ENCODE measurements around the gene TTLL8. TPM values are rescaled to one million over a fixed set of nuclear protein-coding genes. Genes with fewer than 3 reads are reported as not detected.

The TTLL8 gene
- total RNA-seq, 1 experiment from 2014 or later, result not detected

DNA sequence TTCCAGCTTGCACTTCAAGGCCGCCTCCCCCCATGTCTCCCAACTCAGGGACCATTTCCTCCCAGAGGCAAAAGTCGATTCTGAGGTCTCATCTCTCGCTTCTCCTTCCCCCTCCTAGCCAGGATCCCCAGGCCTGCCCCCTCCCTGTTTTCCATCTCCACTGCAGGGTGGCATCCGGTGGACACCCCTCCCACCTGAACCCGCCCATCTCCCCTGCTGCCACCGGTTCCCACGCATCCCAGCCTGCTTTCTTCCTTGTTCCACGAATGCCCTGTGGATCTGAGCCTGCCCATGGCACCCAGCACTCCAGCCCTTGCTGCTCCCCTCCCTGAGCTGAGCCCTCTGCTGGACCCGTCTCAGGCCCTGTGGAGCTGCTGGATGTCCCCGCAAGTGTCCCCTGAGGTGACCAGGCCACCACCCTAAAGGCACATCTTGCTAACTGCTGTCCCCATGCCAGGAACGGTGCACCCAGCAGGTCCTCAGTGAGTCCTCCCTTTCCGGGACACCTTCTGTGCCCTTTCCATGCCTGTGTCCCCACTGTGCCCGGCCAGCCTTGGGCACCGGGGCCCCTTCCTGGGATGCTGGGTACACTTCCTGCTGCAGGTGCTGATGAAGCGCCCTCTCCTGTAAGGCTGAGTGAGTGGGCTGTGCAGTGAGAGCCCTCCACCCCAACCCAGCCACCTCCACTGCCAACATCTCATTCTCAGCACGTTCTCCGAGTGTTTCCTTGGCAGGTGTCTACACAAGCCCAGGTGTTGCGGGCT, 46.5 kb downstream of the TTLL8 start:
- Histone ChIP-seq H3K79me2 (ENCODE audit: low read length) (no peaks in the 10 kb centered on the region), H3K4me1 (ENCODE audit: low read length) (no peaks in the 10 kb centered on the region), H3K4me3 (ENCODE audit: low read length) (no peak overlapping the region), H3K27me3 (ENCODE audit: low read length) (no peaks in the 10 kb centered on the region), H3K36me3 (ENCODE audit: insufficient read depth, low read length) (no peaks in the 10 kb centered on the region), H3K4me2 (ENCODE audit: low read depth, low read length, poor library complexity, severe bottlenecking) (no peak overlapping the region), H3K9me3 (ENCODE audit: low read length) (no peaks in the 10 kb centered on the region), H3K27ac (ENCODE audit: low read length) (no peak overlapping the region), H3K9ac (ENCODE audit: low read length) (no peak overlapping the region), H4K20me1 (ENCODE audit: insufficient read depth, low read depth, low read length) (no peaks in the 10 kb centered on the region), H2AFZ (ENCODE audit: low read length) (no peak overlapping the region), H3K9me2 (replicated peaks; ENCODE audit: insufficient read depth, low read length) (no peaks in the 10 kb centered on the region)
- DNase-seq, result no peak

DNA sequence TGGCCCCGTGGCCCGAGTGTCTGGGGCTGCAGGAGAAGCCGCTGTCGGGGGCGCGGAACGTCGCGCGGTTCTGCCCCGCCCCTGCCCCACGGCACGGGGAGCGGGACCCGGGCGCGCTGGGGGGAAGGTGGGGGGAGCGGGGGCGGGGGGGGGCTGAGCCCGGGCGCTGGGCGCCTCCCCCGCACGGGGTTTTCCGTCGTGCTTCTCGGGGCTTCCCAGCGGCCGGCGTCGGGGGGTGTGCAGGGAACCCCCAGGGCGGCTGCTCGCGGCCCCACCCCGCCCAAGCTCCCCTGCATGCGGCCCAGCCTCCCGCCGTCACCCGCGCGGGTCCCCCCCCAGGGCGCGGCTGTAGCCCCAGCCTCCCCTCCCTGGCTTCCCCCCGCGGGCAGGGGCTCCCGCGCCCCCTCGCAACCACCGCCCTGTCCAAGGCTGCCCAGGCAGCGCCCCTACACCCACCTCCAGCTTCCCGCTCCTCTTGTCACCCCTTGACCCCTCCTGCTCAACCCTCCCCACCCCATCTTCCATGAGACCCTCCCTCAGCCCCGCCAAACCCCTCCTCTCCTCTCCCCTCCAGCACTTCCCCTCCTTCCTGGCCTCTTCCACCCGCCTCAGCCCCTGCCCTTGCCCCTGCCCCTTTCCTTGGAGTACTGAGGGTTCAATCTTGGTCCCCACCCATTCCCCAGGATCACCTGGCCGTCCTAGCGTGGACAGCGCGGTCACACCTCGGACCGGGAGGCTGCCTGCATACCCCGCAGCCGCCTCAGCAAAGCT, 47.2 kb downstream of the TTLL8 start:
- Histone ChIP-seq H3K9ac (ENCODE audit: low read length) (no peak overlapping the region), H3K36me3 (ENCODE audit: insufficient read depth, low read length) (no peaks in the 10 kb centered on the region), H3K4me1 (ENCODE audit: low read length) (no peaks in the 10 kb centered on the region), H3K4me3 (ENCODE audit: low read length) (no peak overlapping the region), H2AFZ (ENCODE audit: low read length) (no peak overlapping the region), H3K4me2 (ENCODE audit: low read depth, low read length, poor library complexity, severe bottlenecking) (no peak overlapping the region), H3K9me3 (ENCODE audit: low read length) (no peaks in the 10 kb centered on the region), H4K20me1 (ENCODE audit: insufficient read depth, low read depth, low read length) (no peaks in the 10 kb centered on the region), H3K79me2 (ENCODE audit: low read length) (no peaks in the 10 kb centered on the region), H3K27ac (ENCODE audit: low read length) (no peak overlapping the region), H3K27me3 (ENCODE audit: low read length) (no peaks in the 10 kb centered on the region), H3K9me2 (replicated peaks; ENCODE audit: insufficient read depth, low read length) (no peaks in the 10 kb centered on the region)
- DNase-seq, result no peak

DNA sequence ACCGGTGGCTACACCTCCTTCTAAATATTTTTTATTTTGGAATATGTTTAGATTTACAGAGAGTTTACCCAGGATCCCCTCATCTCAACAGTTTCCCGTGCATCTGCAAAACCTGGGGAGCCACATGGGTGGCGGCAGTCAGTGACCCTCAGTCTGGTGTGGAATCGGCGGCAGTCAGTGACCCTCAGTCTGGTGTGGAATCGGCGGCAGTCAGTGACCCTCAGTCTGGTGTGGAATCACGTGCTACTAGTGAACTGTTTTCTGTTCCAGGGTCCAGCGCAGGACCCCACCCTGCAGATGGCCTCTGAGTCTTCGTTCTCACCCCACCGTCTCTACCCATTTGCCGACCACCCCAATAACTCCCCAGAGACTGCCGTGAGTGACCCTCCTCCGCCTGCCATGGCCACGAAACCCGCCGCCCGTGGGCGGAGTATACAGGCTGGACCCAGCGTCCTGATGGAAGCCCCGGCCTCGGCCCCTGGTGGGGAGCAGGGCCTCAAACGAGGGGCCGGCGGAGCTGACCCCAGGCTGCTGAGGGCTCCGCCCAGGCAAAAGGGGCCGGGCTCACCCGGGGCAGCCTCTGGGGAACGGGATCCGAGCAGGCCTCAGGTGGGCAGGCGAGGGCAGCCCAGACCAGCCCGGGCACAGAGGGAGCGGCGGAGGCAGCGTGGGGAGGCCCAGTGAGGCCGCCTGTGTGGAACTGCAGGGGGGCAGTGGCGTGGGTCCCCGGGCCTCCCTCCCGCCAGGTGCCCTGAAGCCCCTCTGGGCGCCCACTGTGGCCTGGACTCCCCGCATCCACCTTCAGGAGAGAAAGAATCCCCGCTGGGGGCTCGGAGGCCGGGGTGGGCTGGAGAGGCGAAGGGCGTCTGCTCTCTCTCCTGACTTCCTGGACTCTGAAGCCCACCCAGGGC, 48.1 kb downstream of the TTLL8 start:
- Histone ChIP-seq H3K4me2 (ENCODE audit: low read depth, low read length, poor library complexity, severe bottlenecking) (no peak overlapping the region), H3K9ac (ENCODE audit: low read length) (no peak overlapping the region), H4K20me1 (ENCODE audit: insufficient read depth, low read depth, low read length) (no peaks in the 10 kb centered on the region), H3K4me3 (ENCODE audit: low read length) (no peak overlapping the region), H2AFZ (ENCODE audit: low read length) (no peak overlapping the region), H3K27ac (ENCODE audit: low read length) (no peak overlapping the region), H3K36me3 (ENCODE audit: insufficient read depth, low read length) (no peaks in the 10 kb centered on the region), H3K9me3 (ENCODE audit: low read length) (no peaks in the 10 kb centered on the region), H3K27me3 (ENCODE audit: low read length) (no peaks in the 10 kb centered on the region), H3K79me2 (ENCODE audit: low read length) (no peaks in the 10 kb centered on the region), H3K9me2 (replicated peaks; ENCODE audit: insufficient read depth, low read length) (no peaks in the 10 kb centered on the region), H3K4me1 (ENCODE audit: low read length) (no peaks in the 10 kb centered on the region)
- no peak for DNase-seq

DNA sequence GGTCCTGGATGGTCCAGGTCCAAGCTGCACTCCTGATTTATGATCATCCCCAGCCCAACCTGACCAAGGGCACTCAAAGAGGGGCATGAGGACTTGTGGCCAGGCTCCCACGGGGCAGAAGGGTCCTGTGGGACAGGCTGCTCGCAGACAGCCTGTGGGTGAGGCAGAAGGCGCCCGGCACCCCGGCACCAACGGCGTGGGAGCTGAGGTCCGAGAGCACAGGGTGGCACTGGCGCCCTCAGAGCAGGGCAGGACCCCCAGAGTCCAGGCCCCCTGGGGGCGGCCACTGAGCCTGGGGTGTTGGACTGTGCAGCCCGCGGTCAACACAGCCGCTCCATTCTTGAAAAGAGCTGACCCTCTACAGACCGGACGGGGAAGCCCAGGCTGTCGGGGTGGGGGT, 48.8 kb downstream of the TTLL8 start:
- no peaks in the 10 kb centered on the region for H3K4me1 ChIP-seq (ENCODE audit: low read length)
- no peaks in the 10 kb centered on the region for H3K36me3 ChIP-seq (ENCODE audit: insufficient read depth, low read length)
- H3K9me2 ChIP-seq (replicated peaks; ENCODE audit: insufficient read depth, low read length), result no peaks in the 10 kb centered on the region
- no peak overlapping the region for H2AFZ ChIP-seq (ENCODE audit: low read length)
- H3K27me3 ChIP-seq (ENCODE audit: low read length), result no peaks in the 10 kb centered on the region
- DNase-seq, result no peak
- no peaks in the 10 kb centered on the region for H3K9me3 ChIP-seq (ENCODE audit: low read length)
- H3K27ac ChIP-seq (ENCODE audit: low read length), result no peak overlapping the region
- H3K4me3 ChIP-seq (ENCODE audit: low read length), result no peak overlapping the region
- H3K79me2 ChIP-seq (ENCODE audit: low read length), result no peaks in the 10 kb centered on the region
- no peak overlapping the region for H3K9ac ChIP-seq (ENCODE audit: low read length)
- no peak overlapping the region for H3K4me2 ChIP-seq (ENCODE audit: low read depth, low read length, poor library complexity, severe bottlenecking)
- H4K20me1 ChIP-seq (ENCODE audit: insufficient read depth, low read depth, low read length), result no peaks in the 10 kb centered on the region

DNA sequence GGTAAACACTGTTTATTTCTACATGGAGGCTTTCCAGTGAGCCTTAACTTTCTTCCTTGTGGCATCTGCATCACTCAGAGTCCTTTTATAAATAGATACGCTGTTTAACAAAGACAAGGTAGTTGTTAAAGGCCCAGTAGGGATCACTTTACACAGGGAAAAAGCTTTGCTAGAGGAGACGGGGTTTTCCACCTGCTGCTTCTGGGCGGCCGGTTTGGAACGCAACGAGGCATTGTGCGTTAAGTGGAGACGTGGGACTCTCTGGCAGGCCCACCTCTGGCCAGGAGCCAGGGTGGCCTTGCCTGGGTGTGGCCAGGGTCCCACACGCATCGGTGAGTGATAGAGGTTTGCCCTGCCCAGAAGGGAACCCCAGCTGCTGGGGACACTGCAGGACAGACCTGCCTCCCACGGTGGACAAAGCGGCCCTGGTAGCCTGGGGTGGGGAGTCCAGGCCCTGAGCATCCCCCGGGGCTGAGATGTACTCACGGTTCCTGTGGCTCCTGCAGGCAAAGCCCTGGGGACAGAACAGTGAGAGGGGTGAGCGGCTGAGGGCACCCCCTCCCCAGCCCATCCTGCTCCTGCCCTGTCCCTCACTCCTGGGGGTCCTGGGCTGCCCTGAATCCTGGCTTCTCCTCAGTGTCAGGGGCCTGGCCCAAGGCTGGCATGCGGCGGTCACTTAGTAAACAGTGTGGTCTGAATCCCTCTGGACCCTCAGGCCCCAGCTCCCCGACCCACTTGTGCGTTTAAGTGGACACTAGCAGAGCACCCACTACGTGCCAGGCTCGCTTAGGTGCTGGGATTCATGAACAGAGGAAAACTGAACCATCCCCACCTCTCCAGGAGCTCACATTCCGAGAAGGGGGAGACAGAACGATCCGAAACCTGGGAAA, 49.7 kb downstream of the TTLL8 start:
- Histone ChIP-seq H3K4me1 (ENCODE audit: low read length) (no peaks in the 10 kb centered on the region), H3K79me2 (ENCODE audit: low read length) (no peaks in the 10 kb centered on the region), H3K9me2 (replicated peaks; ENCODE audit: insufficient read depth, low read length) (no peaks in the 10 kb centered on the region), H3K4me3 (ENCODE audit: low read length) (no peak overlapping the region), H3K36me3 (ENCODE audit: insufficient read depth, low read length) (no peaks in the 10 kb centered on the region), H2AFZ (ENCODE audit: low read length) (no peak overlapping the region), H3K27ac (ENCODE audit: low read length) (no peak overlapping the region), H3K9me3 (ENCODE audit: low read length) (no peaks in the 10 kb centered on the region), H3K9ac (ENCODE audit: low read length) (no peak overlapping the region), H4K20me1 (ENCODE audit: insufficient read depth, low read depth, low read length) (no peaks in the 10 kb centered on the region), H3K27me3 (ENCODE audit: low read length) (no peaks in the 10 kb centered on the region), H3K4me2 (ENCODE audit: low read depth, low read length, poor library complexity, severe bottlenecking) (no peak overlapping the region)
- no peak for DNase-seq

DNA sequence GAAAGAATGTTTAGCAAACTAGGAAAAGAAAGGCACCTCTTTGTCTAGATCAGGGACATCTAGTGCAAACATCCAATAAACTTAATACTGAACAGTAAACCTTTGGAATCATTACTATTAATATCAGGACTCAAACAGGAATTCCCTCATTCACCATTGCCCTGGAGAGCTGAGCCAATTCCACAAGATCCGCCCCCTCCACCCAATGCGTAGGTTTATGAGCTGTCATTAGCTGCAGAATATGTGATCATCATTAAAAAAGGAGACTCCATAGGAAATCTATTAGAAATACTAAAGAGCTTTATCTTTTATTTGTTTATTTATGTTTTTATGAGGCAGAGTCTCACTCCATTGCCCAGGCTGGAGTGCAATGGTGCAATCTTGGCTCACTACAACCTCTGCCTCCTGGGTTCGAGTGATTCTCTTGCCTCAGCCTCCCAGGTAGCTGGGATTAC, 51.0 kb downstream of the TTLL8 start:
- Histone ChIP-seq H3K79me2 (ENCODE audit: low read length) (no peaks in the 10 kb centered on the region), H3K4me2 (ENCODE audit: low read depth, low read length, poor library complexity, severe bottlenecking) (no peak overlapping the region), H3K4me1 (ENCODE audit: low read length) (no peaks in the 10 kb centered on the region), H2AFZ (ENCODE audit: low read length) (no peak overlapping the region), H3K9ac (ENCODE audit: low read length) (no peak overlapping the region), H3K9me3 (ENCODE audit: low read length) (no peaks in the 10 kb centered on the region), H3K36me3 (ENCODE audit: insufficient read depth, low read length) (no peaks in the 10 kb centered on the region), H3K9me2 (replicated peaks; ENCODE audit: insufficient read depth, low read length) (no peaks in the 10 kb centered on the region), H4K20me1 (ENCODE audit: insufficient read depth, low read depth, low read length) (no peaks in the 10 kb centered on the region), H3K27me3 (ENCODE audit: low read length) (no peaks in the 10 kb centered on the region), H3K27ac (ENCODE audit: low read length) (no peak overlapping the region), H3K4me3 (ENCODE audit: low read length) (no peak overlapping the region)
- no peak for DNase-seq

DNA sequence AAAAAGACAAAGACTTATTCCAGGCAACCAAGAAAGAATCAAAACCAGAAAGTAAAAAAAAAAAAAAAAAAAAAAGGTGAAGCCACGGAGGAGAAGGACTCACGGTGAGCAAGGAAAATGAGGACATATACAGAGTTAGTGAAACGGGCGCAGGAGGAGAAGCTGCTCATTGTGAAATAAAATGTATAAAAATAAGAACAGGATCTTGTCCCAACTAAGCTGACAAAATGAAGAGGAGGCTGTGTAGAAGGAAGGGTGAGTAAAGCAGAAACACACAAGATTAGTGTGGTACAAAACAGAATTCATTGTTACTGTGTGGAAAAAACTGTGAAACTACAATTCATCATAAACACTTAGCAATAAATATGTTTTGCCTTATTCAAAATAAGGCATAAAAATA, 53.2 kb downstream of the TTLL8 start:
- Histone ChIP-seq H3K9ac (ENCODE audit: low read length) (no peak overlapping the region), H3K4me1 (ENCODE audit: low read length) (no peaks in the 10 kb centered on the region), H3K79me2 (ENCODE audit: low read length) (no peaks in the 10 kb centered on the region), H3K4me3 (ENCODE audit: low read length) (no peak overlapping the region), H3K9me2 (replicated peaks; ENCODE audit: insufficient read depth, low read length) (no peaks in the 10 kb centered on the region), H4K20me1 (ENCODE audit: insufficient read depth, low read depth, low read length) (no peaks in the 10 kb centered on the region), H3K27me3 (ENCODE audit: low read length) (no peaks in the 10 kb centered on the region), H3K27ac (ENCODE audit: low read length) (no peak overlapping the region), H3K9me3 (ENCODE audit: low read length) (no peaks in the 10 kb centered on the region), H3K4me2 (ENCODE audit: low read depth, low read length, poor library complexity, severe bottlenecking) (no peak overlapping the region), H2AFZ (ENCODE audit: low read length) (no peak overlapping the region), H3K36me3 (ENCODE audit: insufficient read depth, low read length) (no peaks in the 10 kb centered on the region)
- no peak for DNase-seq

Measured in Karpas-422 (cell line).